Neural cell (in vitro differentiated cells): ENCODE data around the gene ZNF3.

Experiments
- CTCF ChIP-seq: fragments of 450-650 bp; IDR thresholded peaks from 2 replicates; pipeline ENCODE4 v1.5.1; 2014; ENCODE audit warnings: antibody characterized with exemption, mild to moderate bottlenecking, moderate library complexity; ENCODE audit not compliant: poor library complexity, severe bottlenecking
- EP300 ChIP-seq: fragments of 450-650 bp; conservative IDR thresholded peaks from 2 replicates; pipeline ENCODE4 v1.6.1; 2014; ENCODE audit warnings: antibody characterized with exemption, mild to moderate bottlenecking, moderate library complexity; ENCODE audit not compliant: poor library complexity, severe bottlenecking
- EZH2 ChIP-seq: fragments of 200-600, 300-800 bp; shearing (Covaris generic), sonication (generic); IDR thresholded peaks from 2 replicates; pipeline ENCODE4 v1.6.1; 2014; ENCODE audit warnings: antibody characterized with exemption, low read length, borderline replicate concordance, mild to moderate bottlenecking; ENCODE audit not compliant: insufficient read depth, poor library complexity, severe bottlenecking
- POLR2AphosphoS5 ChIP-seq: IDR thresholded peaks from 2 replicates; pipeline ENCODE4 v1.6.1; 2012
- RAD21 ChIP-seq: fragments of 450-650 bp; conservative IDR thresholded peaks from 2 replicates; pipeline ENCODE4 v1.6.1; 2014; ENCODE audit warnings: antibody characterized with exemption, mild to moderate bottlenecking, moderate library complexity
- TAF1 ChIP-seq: IDR thresholded peaks from 2 replicates; pipeline ENCODE4 v1.6.1; 2012; ENCODE audit warnings: low read depth
- TF ChIP-seq, protein P1 (sequence below): IDR thresholded peaks from 2 replicates; pipeline ENCODE4 v1.6.1; 2012; ENCODE audit warnings: borderline replicate concordance

- no peak for TF ChIP-seq CTCF
- no peak for TF ChIP-seq TAF1
- no peak for TF ChIP-seq RAD21
- TF ChIP-seq EZH2 = no peak
- TF ChIP-seq, protein P1, sequence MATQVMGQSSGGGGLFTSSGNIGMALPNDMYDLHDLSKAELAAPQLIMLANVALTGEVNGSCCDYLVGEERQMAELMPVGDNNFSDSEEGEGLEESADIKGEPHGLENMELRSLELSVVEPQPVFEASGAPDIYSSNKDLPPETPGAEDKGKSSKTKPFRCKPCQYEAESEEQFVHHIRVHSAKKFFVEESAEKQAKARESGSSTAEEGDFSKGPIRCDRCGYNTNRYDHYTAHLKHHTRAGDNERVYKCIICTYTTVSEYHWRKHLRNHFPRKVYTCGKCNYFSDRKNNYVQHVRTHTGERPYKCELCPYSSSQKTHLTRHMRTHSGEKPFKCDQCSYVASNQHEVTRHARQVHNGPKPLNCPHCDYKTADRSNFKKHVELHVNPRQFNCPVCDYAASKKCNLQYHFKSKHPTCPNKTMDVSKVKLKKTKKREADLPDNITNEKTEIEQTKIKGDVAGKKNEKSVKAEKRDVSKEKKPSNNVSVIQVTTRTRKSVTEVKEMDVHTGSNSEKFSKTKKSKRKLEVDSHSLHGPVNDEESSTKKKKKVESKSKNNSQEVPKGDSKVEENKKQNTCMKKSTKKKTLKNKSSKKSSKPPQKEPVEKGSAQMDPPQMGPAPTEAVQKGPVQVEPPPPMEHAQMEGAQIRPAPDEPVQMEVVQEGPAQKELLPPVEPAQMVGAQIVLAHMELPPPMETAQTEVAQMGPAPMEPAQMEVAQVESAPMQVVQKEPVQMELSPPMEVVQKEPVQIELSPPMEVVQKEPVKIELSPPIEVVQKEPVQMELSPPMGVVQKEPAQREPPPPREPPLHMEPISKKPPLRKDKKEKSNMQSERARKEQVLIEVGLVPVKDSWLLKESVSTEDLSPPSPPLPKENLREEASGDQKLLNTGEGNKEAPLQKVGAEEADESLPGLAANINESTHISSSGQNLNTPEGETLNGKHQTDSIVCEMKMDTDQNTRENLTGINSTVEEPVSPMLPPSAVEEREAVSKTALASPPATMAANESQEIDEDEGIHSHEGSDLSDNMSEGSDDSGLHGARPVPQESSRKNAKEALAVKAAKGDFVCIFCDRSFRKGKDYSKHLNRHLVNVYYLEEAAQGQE = no peak
- TF ChIP-seq EP300 = no peak
- TF ChIP-seq POLR2AphosphoS5 = no peak
Observed at GRCh38 chr7:100102950-100103840, 21.7 kb upstream of the ZNF3 start.
